Measurements from ENCODE around the gene SKAP1.

DNA sequence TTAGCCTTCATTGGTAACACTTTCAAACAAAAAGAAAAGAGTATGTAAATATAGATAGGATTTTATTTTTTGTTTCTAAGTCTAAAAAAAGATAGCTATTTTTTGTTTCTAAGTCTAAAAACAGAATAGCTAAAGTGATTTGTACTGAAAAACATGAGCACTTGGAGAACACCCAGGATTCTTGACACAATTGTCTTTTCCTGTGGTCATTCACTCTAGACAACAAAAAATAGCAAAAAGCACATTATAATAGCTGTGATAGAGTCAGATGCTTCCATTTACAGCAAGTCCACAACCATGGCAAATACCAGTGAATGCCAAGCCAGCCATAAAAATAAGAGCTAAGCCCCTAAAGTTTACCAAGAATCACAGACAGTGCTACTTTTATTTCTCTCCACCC, 36.7 kb downstream of the SKAP1 start:
- TF ChIP-seq, protein P1, sequence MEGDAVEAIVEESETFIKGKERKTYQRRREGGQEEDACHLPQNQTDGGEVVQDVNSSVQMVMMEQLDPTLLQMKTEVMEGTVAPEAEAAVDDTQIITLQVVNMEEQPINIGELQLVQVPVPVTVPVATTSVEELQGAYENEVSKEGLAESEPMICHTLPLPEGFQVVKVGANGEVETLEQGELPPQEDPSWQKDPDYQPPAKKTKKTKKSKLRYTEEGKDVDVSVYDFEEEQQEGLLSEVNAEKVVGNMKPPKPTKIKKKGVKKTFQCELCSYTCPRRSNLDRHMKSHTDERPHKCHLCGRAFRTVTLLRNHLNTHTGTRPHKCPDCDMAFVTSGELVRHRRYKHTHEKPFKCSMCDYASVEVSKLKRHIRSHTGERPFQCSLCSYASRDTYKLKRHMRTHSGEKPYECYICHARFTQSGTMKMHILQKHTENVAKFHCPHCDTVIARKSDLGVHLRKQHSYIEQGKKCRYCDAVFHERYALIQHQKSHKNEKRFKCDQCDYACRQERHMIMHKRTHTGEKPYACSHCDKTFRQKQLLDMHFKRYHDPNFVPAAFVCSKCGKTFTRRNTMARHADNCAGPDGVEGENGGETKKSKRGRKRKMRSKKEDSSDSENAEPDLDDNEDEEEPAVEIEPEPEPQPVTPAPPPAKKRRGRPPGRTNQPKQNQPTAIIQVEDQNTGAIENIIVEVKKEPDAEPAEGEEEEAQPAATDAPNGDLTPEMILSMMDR (IDR thresholded peaks at IDR 0.05), result no peak
- no peak for TF ChIP-seq POLR2A (IDR thresholded peaks at IDR 0.05)
